Panc1 (cell line): ENCODE measurements around the gene RPH3AL.

Source experiments
- CTCF ChIP-seq: fragments of 450-650 bp; IDR thresholded peaks from 2 replicates; pipeline ENCODE4 v1.5.1; 2017; ENCODE audit warnings: mild to moderate bottlenecking
- POLR2AphosphoS5 ChIP-seq: IDR thresholded peaks from 2 replicates; pipeline ENCODE4 v1.6.1; 2012; ENCODE audit warnings: mild to moderate bottlenecking, low read depth, low read length, moderate library complexity

GRCh38 chr17:327296-327695 lies 25.3 kb downstream of the RPH3AL start:
- TF ChIP-seq POLR2AphosphoS5 = no peak
- no peak for TF ChIP-seq CTCF
